Head of caudate nucleus (tissue), 42 donors: Measurements from ENCODE around the gene MRGPRX4.
A peak's percentile ranks its signal among the peaks of the same experiment; 100 is the strongest.
"Not testable (repeated sequence)": the region's sequence is repeated elsewhere in the genome, so short reads cannot be mapped to it uniquely, and the experiment has no call there.

Source experiments
- DNase-seq, 42 donors: peaks; one replicate each; pipeline versions ENCODE4 v3.0.0 to v3.0.0-alpha.2; 2020 to 2021; ENCODE audit warnings: mixed read lengths in 7 of 42
- intact Hi-C: fragments of 100-400 bp; cut with DNase I; formaldehyde crosslinking; loops from one replicate; pipeline ENCODE4 v1.15.0; 2022

MRGPRX4 gene

DNA sequence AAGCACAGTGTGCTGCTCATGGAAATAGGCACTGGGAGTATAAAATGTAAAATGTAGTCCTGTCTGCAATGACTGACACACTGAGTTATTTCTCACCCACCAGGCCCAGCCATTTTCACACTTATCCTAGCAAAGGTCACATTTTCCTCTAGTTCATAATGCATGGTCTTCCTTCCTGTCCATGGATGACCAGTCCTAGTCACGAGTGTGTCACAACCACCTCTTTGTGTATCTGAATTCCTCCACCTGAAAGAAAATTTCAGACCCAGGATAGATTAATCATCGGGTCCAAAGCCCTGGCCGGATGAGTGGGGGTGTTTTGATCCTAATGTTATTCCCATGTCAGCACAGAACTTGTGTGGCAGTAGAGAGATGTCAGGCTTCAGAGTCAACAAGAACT, at the start of gene MRGPRX4:
Gene MRGPRX4 (plus strand): TSS at position 172 of the 400 bp plus-strand sequence. CDS start 420 bp downstream, outside the sequence.
- intact Hi-C loops: no loop called here
- no peak for DNase-seq

DNA sequence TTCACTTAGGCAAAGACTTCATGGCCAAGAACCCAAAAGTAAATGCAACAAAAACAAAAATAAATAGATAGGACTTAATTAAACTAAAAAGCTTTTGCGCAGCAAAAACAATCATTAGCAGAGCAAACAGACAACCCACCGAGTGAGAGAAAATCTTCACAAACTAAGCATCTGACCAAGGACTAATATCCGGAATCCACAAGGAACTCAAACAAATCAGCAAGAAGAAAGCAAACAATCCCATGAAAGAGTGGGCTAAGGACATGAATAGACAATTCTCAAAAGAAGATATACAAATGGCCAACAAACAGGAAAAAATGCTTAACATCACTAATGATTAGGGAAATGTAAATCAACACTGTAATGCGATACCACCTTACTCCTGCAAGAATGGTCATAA, 41.5 kb upstream of the MRGPRX4 start:
- DNase-seq, intact Hi-C loops: not testable (repeated sequence)

DNA sequence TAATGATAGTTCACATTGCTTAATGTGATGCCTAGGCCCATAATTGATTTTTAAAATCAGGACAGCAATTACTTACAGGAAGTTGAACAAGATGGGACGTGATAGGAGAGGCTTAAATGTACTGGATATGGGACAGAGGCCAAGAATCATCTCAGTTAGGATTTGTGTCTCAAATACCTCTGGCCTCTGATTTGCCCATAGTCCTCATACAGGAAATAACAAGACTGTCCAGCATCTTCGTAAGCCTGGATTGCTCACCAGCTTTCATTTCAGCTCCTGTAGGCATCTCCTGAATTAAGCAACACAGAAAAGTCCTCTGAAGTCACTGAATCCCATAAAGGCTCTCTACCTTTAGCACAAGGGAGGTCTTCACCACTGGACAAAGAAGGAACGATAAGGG, 40.3 kb upstream of the MRGPRX4 start, which contains the start of gene MRGPRX3:
Gene MRGPRX3 (plus strand): TSS at position 231 of the 400 bp plus-strand sequence. CDS start 4,632 bp downstream, outside the sequence.
- no peak for DNase-seq
- intact Hi-C loops: no loop called here

DNA sequence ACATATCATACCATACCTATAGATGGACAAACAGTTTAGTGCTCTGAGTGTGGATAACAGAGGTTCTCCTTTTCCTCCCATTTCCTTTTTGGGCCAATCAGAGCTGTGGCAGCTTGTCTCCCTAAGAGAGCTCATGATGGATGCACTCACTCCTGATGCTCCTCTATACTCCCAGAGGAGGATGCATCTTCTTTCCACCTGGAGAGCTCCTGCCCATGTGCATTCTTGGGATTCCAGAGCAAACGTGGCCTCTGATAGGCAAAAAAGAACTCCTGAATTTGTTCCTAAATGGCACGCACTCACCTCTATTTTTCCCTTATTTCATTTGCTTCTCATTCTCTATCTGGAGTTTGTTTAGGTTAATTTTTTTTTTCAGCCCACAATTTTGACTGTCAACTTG, 37.3 kb upstream of the MRGPRX4 start:
- DNase-seq: no peak

DNA sequence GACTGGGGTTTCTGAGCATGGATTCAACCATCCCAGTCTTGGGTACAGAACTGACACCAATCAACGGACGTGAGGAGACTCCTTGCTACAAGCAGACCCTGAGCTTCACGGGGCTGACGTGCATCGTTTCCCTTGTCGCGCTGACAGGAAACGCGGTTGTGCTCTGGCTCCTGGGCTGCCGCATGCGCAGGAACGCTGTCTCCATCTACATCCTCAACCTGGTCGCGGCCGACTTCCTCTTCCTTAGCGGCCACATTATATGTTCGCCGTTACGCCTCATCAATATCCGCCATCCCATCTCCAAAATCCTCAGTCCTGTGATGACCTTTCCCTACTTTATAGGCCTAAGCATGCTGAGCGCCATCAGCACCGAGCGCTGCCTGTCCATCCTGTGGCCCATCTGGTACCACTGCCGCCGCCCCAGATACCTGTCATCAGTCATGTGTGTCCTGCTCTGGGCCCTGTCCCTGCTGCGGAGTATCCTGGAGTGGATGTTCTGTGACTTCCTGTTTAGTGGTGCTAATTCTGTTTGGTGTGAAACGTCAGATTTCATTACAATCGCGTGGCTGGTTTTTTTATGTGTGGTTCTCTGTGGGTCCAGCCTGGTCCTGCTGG, 35.3 kb upstream of the MRGPRX4 start:
- intact Hi-C loops: no loop called here

More for the DNA sequence above, 37.3 kb upstream of the MRGPRX4 start:
- intact Hi-C loops: no loop called here

DNA sequence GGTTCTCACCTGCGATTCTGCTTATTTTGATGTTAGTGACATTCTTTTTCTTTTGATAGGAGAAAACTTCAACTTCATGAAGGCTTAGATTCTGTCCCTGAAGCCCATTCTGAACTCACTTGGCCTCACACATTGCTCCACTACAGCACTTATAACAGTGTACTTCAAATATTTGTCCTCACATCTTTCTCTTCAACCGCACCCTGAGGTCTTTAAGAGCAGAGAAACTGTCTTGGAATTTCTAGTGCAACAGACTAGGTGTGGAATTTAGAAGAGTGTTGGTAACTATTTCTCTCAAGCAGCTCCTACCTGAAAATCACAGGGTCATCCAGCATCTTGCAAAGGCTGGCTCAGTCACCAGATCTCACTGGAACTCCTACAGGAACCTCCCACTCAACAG, 32.5 kb upstream of the MRGPRX4 start:
- no peak for DNase-seq
- intact Hi-C loops: no loop called here

More for the DNA sequence above, 35.3 kb upstream of the MRGPRX4 start:
- DNase-seq: no peak

DNA sequence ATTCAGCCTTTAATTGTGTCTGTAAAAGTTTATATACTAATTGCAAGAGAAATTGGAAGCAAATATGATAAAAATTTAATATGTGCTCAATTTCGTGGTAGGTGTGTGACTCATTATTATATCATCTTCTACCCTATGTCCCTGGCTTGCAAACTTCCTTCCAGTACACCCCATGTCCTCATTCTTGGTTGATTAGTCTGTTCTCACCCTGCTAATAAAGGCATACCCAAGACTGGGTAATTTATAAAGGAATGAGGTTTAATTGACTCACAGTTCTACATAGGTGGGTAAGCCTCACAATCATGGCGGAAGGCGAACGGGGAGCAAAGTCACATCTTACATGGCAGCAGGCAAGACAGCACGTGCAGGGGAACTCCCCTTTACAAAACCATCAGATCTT, 28.4 kb upstream of the MRGPRX4 start:
- intact Hi-C loops: no loop called here

DNA sequence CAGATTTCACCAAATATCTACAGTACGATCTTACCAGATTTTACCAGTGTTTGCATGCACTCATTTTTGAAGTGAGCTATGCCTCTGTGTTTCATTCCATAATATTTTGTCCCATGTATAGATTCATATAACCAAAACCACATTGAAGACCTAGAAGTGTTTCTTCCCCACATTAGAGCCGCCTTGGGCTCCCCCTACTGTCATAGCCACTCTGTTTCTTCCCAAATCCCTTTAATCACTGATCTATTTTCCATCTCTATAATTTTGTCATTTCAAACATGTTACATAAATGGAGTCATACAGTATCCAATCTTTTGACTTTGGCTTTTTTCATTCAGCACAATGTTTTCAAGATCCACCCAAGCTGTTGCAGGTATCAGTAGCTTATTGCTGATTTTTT, 27.6 kb upstream of the MRGPRX4 start:
- no peak for DNase-seq

More for the DNA sequence above, 28.4 kb upstream of the MRGPRX4 start:
- no peak for DNase-seq

DNA sequence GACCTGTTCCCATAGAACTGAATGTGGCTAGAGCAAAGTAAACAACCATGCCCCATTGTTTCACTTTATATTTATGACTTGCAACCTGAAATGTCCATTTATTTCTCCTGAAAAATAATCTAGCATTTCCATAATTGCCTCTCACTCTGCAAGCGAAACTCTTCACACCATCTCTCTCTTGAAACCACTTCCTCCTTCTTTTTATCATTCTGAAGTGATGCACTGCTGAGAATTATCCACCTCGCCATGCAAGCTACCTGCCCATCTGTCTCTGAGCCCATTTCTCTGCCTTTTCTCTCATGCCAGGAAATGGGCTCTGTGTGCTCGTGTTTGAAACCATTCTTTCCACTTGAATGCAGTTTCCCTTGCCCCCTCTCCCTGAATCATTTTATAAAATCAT, 26.8 kb upstream of the MRGPRX4 start:
- intact Hi-C loops: no loop called here
- no peak for DNase-seq

More for the DNA sequence above, 27.6 kb upstream of the MRGPRX4 start:
- intact Hi-C loops: no loop called here

DNA sequence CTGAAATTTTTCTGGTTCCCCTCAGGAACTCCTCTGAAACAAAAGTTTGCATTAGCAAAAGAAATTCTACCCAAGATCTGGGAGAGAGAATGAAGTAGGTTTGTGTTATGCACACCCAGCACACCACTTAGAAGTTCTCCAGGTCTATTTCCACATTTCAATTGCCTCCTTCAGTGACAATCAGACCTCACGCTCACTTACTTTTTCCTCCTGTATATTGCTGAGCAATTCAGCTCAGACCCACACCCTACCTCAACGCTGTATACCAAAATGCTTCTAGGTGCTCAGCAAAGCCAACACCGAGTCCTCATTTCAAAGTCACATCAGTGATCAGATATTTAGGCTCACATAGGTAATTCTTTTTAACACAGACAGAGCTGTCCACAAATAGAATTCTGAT, 21.1 kb upstream of the MRGPRX4 start:
- no peak for DNase-seq
- intact Hi-C loops: no loop called here

DNA sequence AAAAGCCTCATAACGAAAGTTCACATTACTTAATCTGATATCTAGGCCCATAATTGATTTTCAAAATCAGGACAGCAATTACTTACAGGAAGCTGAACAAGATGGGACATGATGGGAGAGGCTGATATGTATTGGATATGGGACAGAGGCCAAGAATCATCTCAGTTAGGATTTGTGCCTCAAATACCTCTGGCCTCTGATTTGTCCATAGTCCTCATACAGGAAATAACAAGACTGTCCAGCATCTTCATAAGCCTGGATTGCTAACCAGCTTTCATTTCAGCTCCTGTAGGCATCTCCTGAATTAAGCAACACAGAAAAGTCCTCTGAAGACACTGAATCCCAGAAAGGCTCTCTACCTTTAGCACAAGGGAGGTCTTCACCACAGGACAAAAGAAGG, 4.3 kb upstream of the MRGPRX4 start:
- DNase-seq: no peak
- intact Hi-C loops: no loop called here

DNA sequence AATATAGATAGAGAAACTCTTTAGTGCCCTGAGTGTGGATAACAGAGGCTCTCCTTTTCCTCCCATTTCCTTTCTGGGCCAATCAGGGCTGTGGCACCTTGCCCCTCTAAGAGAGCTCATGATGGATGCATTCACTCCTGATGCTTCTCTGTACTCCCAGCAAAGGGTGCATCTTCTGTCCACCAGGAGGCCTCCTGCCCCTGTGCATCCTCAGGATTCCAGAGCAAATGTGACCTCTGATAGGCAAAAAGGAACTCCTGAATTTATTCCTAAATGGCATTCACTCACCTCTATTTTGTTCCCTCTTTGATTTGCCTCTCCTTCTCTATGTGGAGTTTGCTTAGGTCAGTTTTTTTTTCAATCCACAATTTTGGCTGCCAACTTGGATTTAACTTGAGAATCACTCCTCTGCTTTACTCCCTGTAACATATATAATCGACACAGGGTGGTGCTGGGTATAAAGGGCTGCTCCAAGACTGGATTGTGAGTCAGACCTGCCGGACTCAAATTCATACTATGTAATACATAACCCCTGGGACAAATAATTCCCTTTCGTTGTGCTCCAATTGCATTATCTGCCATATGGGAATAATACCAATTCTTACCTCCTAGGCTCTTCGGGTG, 1.1 kb upstream of the MRGPRX4 start:
- intact Hi-C loops: no loop called here
- DNase-seq: peak in 9 of 42 donors; percentile 7 to 32 (median 11)

DNA sequence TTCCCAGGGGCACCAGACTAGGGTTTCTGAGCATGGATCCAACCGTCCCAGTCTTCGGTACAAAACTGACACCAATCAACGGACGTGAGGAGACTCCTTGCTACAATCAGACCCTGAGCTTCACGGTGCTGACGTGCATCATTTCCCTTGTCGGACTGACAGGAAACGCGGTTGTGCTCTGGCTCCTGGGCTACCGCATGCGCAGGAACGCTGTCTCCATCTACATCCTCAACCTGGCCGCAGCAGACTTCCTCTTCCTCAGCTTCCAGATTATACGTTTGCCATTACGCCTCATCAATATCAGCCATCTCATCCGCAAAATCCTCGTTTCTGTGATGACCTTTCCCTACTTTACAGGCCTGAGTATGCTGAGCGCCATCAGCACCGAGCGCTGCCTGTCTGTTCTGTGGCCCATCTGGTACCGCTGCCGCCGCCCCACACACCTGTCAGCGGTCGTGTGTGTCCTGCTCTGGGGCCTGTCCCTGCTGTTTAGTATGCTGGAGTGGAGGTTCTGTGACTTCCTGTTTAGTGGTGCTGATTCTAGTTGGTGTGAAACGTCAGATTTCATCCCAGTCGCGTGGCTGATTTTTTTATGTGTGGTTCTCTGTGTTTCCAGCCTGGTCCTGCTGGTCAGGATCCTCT, 709 bp downstream of the MRGPRX4 start:
- DNase-seq: no peak
- intact Hi-C loops: no loop called here

DNA sequence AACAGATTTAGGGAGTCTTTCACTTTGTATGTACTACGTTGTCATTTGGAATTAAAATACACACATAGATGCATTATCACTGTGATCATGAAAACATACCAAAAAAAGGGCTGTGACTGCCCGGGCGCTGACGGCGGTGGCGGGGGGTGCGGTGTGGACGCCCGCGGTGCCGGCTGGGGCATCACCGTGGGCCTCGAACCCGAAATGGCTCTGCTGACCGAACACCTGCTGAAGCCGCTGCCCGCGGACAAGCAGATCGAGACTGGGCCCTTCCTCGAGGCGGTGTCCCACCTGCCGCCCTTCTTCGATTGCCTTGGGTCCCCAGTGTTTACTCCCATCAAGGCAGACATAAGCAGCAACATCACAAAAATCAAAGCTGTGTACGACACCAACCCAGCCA, 16.2 kb downstream of the MRGPRX4 start:
- DNase-seq: no peak
- intact Hi-C loops: no loop called here

DNA sequence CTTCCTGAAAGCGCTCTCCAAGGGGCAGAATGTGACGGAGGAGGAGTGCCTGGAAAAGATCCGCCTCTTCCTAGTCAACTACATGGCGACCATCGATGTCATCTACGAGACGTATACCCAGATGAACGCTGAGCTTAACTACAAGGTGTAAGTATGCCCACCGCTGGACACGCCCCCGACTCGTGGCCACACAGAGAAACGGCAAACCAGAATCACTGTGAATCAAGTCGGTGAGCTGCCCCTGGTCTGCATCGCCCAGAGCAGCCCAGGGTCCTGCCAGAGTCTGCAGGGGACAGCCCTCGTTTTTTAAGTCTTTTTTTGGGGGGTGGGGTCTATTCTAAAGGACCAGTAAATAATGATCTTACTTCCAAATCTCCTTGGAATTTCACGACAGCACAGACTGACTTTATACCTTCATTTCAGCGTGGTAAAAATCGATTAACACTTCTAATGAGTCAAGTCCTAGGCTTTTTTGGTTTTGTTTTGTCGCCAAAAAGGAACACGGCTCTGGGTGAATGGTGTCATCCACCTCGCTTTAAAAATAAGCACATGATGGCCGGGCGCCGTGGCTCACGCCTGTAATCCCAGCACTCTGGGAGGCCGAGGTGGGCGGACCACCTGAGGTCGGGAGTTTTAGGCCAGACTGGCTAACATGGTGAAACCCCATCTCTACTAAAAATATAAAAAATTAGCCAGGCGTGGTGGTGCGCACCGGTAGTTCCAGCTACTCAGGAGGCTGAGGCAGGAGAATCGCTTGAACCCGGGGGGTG, 17.0 kb downstream of the MRGPRX4 start:
- DNase-seq, intact Hi-C loops: not testable (repeated sequence)

DNA sequence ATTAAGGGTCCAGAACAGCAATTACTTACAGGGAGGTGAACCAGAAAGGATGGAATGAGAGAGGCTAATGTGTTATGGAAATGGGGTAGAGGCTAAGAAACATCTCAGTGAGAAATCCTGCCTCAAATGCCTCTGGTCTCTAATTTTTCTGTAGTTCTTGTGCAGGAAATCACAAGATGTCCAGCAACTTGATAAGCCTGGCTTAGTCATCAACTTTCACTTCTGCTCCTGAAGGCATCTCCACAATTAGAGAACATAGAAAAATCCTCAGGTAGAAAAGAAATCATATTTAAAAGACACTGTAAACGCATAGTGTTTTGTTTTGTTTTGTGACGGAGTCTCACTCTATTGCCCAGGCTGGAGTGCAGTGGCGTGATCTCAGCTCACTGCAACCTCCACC, 18.7 kb downstream of the MRGPRX4 start:
- intact Hi-C loops: no loop called here
- DNase-seq: peak in 2 of 42 donors; percentile 6

DNA sequence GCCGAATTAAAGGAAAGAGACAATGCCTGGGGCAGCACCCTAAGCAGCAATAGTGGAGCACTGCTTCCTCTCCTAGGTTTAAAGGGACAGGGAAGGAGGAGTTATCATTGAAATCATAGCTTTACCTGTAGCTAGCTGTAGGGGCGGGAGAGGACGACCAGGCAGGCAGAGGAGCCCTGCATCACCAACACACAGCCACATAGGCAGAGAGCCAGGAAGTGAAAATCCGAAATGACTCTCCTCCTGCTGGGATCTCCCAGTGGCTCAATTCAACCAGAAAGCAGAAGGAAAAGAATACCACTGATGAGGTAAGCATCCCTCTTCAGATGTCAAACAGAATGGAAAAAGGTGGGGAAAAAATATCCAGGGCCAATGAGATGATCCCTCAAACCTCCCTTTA, 20.4 kb downstream of the MRGPRX4 start:
- DNase-seq: no peak
- intact Hi-C loops: no loop called here

DNA sequence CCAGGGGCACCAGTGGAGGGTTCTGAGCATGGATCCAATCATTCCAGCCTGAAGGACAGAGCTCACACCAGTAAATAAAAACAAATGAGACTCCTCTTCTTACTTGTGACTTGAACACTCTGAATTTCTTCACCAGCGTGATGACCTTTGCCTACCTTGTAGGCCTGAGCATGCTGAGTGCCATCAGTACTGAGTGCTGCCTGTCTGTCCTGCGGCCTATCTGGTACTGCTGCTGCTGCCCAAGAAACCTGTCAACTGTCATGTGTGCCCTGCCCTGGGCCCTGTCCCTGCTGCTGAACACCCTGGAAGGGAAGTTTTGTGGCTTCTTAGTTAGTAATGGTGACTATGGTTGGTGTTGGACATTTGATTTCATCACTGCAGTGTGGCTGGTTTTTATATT, 23.9 kb downstream of the MRGPRX4 start:
- intact Hi-C loops: no loop called here
- DNase-seq: no peak

DNA sequence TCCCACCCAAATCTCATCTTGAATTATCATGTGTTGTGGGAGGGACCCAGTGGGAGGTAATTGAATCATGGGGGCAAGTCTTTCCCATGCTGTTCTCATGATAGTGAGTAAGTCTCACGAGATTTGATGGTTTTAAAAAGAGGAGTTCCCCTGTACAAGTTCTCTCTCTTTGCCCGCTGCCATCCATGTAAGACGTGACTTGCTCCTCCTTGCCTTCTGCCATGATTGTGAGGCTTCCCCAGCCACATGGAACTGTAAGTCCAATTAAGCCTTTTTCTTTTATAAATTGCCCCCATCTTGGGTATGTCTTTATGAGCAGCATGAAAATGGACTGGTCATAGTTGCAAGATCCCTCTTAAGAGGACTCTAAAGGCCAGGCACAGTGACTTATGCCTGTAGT, 25.1 kb downstream of the MRGPRX4 start:
- intact Hi-C loops, DNase-seq: not testable (repeated sequence)

DNA sequence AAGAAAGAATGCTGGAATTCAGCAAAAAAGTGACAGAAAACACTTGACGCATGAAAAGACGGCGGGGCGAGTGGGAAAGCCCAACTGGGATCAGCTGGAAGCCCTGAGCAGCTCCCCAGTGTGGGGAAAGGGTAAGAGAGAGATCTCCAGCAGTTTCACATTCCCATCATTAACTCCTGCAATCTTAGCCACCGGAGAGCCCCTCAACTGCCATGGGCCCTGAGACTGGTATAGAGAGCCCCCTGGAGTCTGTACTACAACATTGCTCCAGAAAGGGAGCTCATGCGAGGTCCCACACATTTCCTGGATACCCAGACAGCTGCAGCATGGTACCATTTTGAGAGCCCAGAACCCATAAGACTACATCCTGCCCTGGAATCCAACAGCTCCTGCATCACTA, 31.1 kb downstream of the MRGPRX4 start:
- peak in 1 of 42 donors; percentile 3 for DNase-seq
- intact Hi-C loops: no loop called here
